Hippocampal formation (tissue), 2 donors: ENCODE results near the gene DNAAF5.

Source experiments
- DNase-seq, 2 donors: peaks; one replicate each; lab custom pipeline; 2025; lab: John Stamatoyannopoulos, UW

The DNAAF5 gene

GRCh38 chr7:834277-834676, 107.8 kb downstream of the DNAAF5 start:
- no peak for DNase-seq

DNA sequence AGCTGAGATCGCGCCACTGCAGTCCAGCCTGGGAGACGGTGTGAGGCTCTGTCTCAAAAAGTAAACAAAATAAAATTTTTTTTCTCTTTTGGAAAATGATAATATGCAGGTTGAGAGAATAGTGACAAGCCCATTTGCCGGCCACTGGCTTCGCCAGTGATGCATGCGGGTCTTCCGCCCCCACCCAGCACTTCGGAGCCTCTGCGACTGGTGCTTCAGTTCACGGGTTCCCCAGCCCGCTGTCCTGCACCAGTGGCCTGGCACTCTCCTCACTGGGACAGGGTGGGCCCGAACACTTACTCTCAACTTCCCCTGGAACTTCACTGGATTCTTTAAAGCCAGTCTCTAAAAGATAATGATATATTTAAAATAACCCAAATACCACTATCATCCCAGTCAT, 108.5 kb downstream of the DNAAF5 start:
- DNase-seq, result no peak

DNA sequence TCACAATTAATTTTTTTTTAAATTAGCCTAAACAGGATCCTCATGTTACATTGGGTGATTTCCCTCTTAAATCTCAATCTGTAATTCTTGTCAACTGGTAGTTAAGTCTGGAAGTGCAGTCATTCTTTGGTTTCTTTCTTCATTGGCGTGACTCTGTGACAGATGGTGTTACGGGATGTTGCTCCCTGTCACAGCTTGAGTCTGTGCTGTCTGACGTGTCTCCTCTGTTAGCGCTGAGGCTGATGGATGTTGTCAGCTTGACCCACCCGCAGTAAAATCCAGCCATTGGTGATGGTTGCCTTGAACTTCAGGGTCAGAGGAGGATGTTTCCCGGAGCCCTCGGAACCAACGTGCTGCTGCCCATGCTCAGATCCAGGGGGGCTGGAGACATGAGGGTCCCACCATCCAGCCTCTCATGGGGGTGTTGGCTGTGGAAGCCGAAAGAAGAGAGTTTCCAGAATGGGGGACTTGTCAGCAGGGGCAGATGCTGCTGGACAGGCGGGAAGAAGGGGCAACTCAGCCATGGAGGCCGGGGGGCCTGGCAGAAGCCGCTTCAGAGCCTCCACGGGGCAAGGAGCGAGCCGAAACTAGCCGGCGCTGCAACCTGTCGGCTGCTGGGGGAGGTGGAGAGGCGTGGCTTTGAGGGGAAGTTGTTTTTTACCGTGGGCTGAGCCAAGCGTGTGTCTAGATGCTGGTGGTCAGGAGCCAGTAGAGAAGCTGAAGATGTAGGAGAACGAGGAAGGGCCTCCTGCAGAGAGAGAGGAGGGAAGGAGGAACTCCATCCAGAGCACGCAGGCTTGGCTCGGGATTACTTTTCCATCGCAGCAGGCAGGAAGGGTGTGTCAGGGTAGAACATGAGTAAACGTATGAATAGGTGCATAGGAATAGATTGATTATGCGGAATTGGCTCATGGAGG, 109.2 kb downstream of the DNAAF5 start:
- DNase-seq, result no peak
